Measurements from ENCODE around the gene TGM3. TPM values are rescaled to one million over a fixed set of nuclear protein-coding genes. Genes with fewer than 3 reads are reported as not detected.

TGM3 gene
- total and polyA plus RNA-seq, 12 donors = 0.13 to 1.7 (median 0.37) TPM; not detected in 6

GRCh38 chr20:2279253-2279779, 16.5 kb upstream of the TGM3 start:
- no peak for TF ChIP-seq POLR2A (IDR thresholded peaks at IDR 0.05)
- TF ChIP-seq, protein P1, sequence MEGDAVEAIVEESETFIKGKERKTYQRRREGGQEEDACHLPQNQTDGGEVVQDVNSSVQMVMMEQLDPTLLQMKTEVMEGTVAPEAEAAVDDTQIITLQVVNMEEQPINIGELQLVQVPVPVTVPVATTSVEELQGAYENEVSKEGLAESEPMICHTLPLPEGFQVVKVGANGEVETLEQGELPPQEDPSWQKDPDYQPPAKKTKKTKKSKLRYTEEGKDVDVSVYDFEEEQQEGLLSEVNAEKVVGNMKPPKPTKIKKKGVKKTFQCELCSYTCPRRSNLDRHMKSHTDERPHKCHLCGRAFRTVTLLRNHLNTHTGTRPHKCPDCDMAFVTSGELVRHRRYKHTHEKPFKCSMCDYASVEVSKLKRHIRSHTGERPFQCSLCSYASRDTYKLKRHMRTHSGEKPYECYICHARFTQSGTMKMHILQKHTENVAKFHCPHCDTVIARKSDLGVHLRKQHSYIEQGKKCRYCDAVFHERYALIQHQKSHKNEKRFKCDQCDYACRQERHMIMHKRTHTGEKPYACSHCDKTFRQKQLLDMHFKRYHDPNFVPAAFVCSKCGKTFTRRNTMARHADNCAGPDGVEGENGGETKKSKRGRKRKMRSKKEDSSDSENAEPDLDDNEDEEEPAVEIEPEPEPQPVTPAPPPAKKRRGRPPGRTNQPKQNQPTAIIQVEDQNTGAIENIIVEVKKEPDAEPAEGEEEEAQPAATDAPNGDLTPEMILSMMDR (IDR thresholded peaks at IDR 0.05) = no peak
- WGBS, 4 donors = 64 to 77% (median 69%) methylated on average over 4 to 5 of the region's 5 CpGs
- intact Hi-C loops (cut with DNase I) = no loop called here
- H3K27ac ChIP-seq = no peak overlapping the region
- H3K36me3 ChIP-seq (replicated peaks in 1 of 2) = no peaks in the 10 kb centered on the region
- H3K4me3 ChIP-seq = no peak overlapping the region
- peak in 1 of 7 donors; percentile 9 for DNase-seq
- H3K9me3 ChIP-seq (replicated peaks in 1 of 3) = no peaks in the 10 kb centered on the region
- no peaks in the 10 kb centered on the region for H3K27me3 ChIP-seq
- no peaks in the 10 kb centered on the region for H3K4me1 ChIP-seq (replicated peaks in 1 of 2)

DNA sequence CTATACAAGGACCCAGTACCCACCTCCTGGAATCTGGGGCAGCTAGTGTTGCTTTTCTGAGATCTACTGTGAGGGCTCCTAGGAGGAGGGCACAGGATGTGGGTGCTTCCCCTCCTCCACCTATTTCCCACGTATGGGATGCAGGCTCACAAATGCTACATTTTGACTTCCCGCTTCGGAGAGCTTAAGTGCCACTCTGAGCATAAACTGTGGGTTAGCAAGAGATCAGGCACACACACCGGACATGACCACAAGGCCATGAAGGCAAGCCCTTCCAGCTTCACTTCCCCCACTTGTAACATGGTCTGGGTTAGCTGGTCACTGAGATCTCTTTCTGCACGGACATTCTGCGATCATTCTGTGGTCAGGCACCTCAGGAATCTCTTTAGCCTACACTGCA, 15.7 kb upstream of the TGM3 start:
- no peaks in the 10 kb centered on the region for H3K36me3 ChIP-seq (replicated peaks in 1 of 2)
- WGBS, 4 donors = 73 to 83% (median 75%) methylated on average over 4 to 6 of the region's 6 CpGs
- DNase-seq = peak in 2 of 7 donors; percentile 7 to 9
- no peak overlapping the region for H3K4me3 ChIP-seq
- no peak for TF ChIP-seq POLR2A (IDR thresholded peaks at IDR 0.05)
- TF ChIP-seq, protein P1 (IDR thresholded peaks at IDR 0.05) = no peak
- no peaks in the 10 kb centered on the region for H3K4me1 ChIP-seq (replicated peaks in 1 of 2)
- intact Hi-C loops (cut with DNase I) = no loop called here
- H3K27ac ChIP-seq = no peak overlapping the region
- H3K9me3 ChIP-seq (replicated peaks in 1 of 3) = no peaks in the 10 kb centered on the region
- no peaks in the 10 kb centered on the region for H3K27me3 ChIP-seq

DNA sequence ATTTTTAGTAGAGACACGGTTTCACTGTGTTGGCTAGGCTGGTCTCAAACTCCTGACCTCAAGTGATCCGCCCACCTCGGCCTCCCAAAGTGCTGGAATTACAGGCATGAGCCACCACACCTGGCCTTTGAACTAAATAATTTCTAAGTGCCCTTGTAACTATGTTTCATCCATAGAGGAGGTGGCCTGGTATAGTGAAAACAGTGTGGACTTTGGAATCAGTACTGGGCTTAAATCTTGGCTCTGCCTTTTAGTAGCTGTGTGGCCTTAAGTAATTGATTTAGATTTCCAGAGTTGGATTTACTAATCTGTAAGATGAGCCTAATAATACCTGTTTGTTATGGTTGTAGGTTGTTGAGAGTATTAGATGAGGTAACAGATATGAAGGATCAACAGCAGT, 14.2 kb upstream of the TGM3 start:
- no peak overlapping the region for H3K27ac ChIP-seq
- DNase-seq = no peak
- no peaks in the 10 kb centered on the region for H3K36me3 ChIP-seq (replicated peaks in 1 of 2)
- H3K9me3 ChIP-seq (replicated peaks in 1 of 3) = no peaks in the 10 kb centered on the region
- intact Hi-C loops (cut with DNase I) = no loop called here
- H3K27me3 ChIP-seq = no peaks in the 10 kb centered on the region
- 89 to 96% (median 94%) methylated on average over 3 of the region's 3 CpGs for WGBS, 4 donors
- no peaks in the 10 kb centered on the region for H3K4me1 ChIP-seq (replicated peaks in 1 of 2)
- H3K4me3 ChIP-seq = no peak overlapping the region
- TF ChIP-seq, protein P1 (IDR thresholded peaks at IDR 0.05) = no peak

- Histone ChIP-seq H3K4me3 (no peak overlapping the region), H3K36me3 (replicated peaks in 1 of 2) (no peaks in the 10 kb centered on the region), H3K9me3 (replicated peaks in 1 of 3) (no peaks in the 10 kb centered on the region), H3K27me3 (no peaks in the 10 kb centered on the region), H3K4me1 (replicated peaks in 1 of 2) (no peaks in the 10 kb centered on the region), H3K27ac (no peak overlapping the region)
- no peak for DNase-seq
- intact Hi-C loops (cut with DNase I) = no loop called here
- 86 to 93% (median 87%) methylated on average over 5 of the region's 5 CpGs for WGBS, 4 donors
- TF ChIP-seq, protein P1 (IDR thresholded peaks at IDR 0.05) = no peak
- no peak for TF ChIP-seq POLR2A (IDR thresholded peaks at IDR 0.05)
Measured at GRCh38 chr20:2282181-2282580, 13.6 kb upstream of the TGM3 start.
